Natural killer cell (primary cell): ENCODE measurements around the gene GBF1. TPM values are rescaled to one million over a fixed set of nuclear protein-coding genes. Genes with fewer than 3 reads are reported as not detected.
A peak's percentile ranks its signal among the peaks of the same experiment; 100 is the strongest.

Experiments used
- ATAC-seq, 3 donors: fragments of 150-1000 bp in 2 of 3; fragments of 200-7000 bp in 1 of 3; cut with Tn5 transposase; 1 replicate in 1 of 3; 2 replicates in 2 of 3; pipeline ENCODE4 v1.10.0; 2021; ENCODE audit warnings: mild to moderate bottlenecking in 2 of 3, moderate library complexity in 2 of 3
- DNase-seq, 2 donors: peaks; one replicate each; pipeline versions ENCODE4 v3.0.0 to v3.0.0-alpha.2; 2013 to 2021; ENCODE audit warnings: mixed read lengths in 1 of 2
- H3K27ac ChIP-seq: one replicate; pipeline ENCODE4 v1.5.1; 2013; ENCODE audit warnings: mild to moderate bottlenecking, low read length
- H3K27me3 ChIP-seq: one replicate; pipeline ENCODE4 v1.6.1; 2013; ENCODE audit warnings: low read length; ENCODE audit not compliant: control insufficient read depth, insufficient read depth
- H3K36me3 ChIP-seq: one replicate; pipeline ENCODE4 v1.6.1; 2013; ENCODE audit warnings: low read length; ENCODE audit not compliant: control insufficient read depth, insufficient read depth
- H3K4me1 ChIP-seq: one replicate; pipeline ENCODE4 v1.6.1; 2013; ENCODE audit warnings: low read length; ENCODE audit not compliant: control insufficient read depth, insufficient read depth
- H3K4me3 ChIP-seq: one replicate; pipeline ENCODE4 v1.5.1; 2013; ENCODE audit warnings: low read length
- H3K9me3 ChIP-seq: one replicate; pipeline ENCODE4 v1.6.1; 2013; ENCODE audit warnings: low read length; ENCODE audit not compliant: control insufficient read depth, insufficient read depth
- H3K27ac Mint-ChIP-seq, 2 donors: one replicate each; pipeline ENCODE4 v1.8.0; 2022; ENCODE audit warnings: mild to moderate bottlenecking in 2 of 2, mixed read lengths in 2 of 2, moderate library complexity in 1 of 2
- H3K27me3 Mint-ChIP-seq, 2 donors: one replicate each; pipeline ENCODE4 v1.8.0; 2022; ENCODE audit warnings: low read depth in 2 of 2, mixed read lengths in 2 of 2
- H3K36me3 Mint-ChIP-seq: one replicate; pipeline ENCODE4 v1.8.0; 2022; ENCODE audit warnings: mixed read lengths
- H3K4me1 Mint-ChIP-seq, 2 donors: one replicate each; pipeline ENCODE4 v1.8.0; 2022; ENCODE audit warnings: mixed read lengths in 2 of 2
- H3K4me3 Mint-ChIP-seq: one replicate; pipeline ENCODE4 v1.8.0; 2022; ENCODE audit warnings: mild to moderate bottlenecking, moderate library complexity, mixed read lengths
- H3K9me3 Mint-ChIP-seq, 2 donors: one replicate each; pipeline ENCODE4 v1.8.0; 2022; ENCODE audit warnings: mixed read lengths in 2 of 2
- WGBS: methylation state at CpG from one replicate; pipeline ENCODE4 v1.1.7; 2013; ENCODE audit warnings: missing lambda C conversion rate; ENCODE audit not compliant: insufficient coverage; 5-methylcytosine and 5-hydroxymethylcytosine counted together
- intact Hi-C: fragments of 100-400 bp; cut with micrococcal nuclease; formaldehyde crosslinking; loops from one replicate; pipeline ENCODE4 v1.14.2; 2022
- total RNA-seq, 4 donors: library from RNA; stranded (reverse); fragments of 120-200 nt in 1 of 4; gene quantifications; one replicate each; pipeline versions ENCODE4 v1.2.3 to v1.2.4, GENCODE V29; 2013 to 2022
- TF ChIP-seq, protein P1 (sequence below): fragments of 200-600 bp; IDR thresholded peaks from one replicate; pipeline ENCODE4 v1.8.0; 2022; ENCODE audit warnings: antibody characterized with exemption

GBF1 gene
- total RNA-seq, 3 donors from 2014 or later (not counting 1 experiment from before 2014, with no cell fraction given): 48.2 to 52.5 (median 50.9) TPM

DNA sequence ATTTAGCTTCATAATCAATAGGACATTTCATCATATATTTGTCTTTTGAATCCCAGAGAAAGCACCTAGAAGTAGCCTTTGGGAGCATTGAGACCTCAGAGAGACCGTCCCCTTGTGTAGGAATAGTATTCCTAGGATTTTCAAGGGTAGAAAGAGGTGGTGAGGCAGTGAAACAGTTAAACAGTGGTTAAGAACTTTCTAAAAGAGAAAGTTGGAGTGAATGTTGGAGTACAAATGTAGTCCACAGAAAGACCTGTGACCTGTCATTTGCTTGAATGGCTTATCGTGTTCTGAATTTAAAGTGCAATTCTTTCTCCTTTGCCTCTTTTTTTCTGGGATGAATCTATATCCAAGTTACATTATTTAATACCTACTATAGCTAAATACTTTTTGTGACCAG lies 30.0 kb downstream of the GBF1 start:
- Histone ChIP-seq H3K36me3 (no peaks in the 10 kb centered on the region), H3K9me3 (no peaks in the 10 kb centered on the region), H3K4me1 (peaks cover 6% of the 10 kb centered on the region), H3K27ac (no peak overlapping the region), H3K4me3 (no peak overlapping the region), H3K27me3 (no peaks in the 10 kb centered on the region)
- 91% methylated on average over 2 of the region's 2 CpGs for WGBS
- TF ChIP-seq, protein P1, sequence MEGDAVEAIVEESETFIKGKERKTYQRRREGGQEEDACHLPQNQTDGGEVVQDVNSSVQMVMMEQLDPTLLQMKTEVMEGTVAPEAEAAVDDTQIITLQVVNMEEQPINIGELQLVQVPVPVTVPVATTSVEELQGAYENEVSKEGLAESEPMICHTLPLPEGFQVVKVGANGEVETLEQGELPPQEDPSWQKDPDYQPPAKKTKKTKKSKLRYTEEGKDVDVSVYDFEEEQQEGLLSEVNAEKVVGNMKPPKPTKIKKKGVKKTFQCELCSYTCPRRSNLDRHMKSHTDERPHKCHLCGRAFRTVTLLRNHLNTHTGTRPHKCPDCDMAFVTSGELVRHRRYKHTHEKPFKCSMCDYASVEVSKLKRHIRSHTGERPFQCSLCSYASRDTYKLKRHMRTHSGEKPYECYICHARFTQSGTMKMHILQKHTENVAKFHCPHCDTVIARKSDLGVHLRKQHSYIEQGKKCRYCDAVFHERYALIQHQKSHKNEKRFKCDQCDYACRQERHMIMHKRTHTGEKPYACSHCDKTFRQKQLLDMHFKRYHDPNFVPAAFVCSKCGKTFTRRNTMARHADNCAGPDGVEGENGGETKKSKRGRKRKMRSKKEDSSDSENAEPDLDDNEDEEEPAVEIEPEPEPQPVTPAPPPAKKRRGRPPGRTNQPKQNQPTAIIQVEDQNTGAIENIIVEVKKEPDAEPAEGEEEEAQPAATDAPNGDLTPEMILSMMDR: no peak
- Mint-ChIP-seq H3K4me1 (peaks cover 18 to 26% of the 10 kb centered on the region in 2 donors), H3K4me3 (no peak overlapping the region), H3K9me3 (no peaks in the 10 kb centered on the region), H3K27me3 (no peaks in the 10 kb centered on the region), H3K27ac (no peak overlapping the region), H3K36me3 (no peaks in the 10 kb centered on the region)
- intact Hi-C loops: no loop called here
- ATAC-seq: no peak
- DNase-seq: no peak

DNA sequence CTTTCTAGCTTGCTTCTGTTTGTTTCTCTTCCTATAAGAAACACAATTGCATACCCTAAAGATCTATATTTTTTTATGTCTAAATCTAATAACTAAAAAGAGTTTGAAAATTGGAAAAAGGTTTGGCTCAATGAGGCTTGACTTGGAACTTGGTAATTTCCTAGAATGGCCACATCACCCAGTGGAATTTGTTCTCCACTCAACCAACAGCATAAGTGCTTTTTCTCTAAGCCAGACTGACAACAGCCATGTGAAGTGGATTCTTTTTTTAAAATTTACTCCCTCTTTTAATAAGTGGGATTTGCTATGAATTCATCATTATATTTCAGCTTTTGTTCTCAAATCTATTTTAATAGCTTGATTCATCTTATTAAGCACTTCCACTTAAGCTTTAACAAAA lies 33.8 kb downstream of the GBF1 start:
- intact Hi-C loops: no loop called here
- Histone ChIP-seq H3K9me3 (no peaks in the 10 kb centered on the region), H3K4me3 (no peak overlapping the region), H3K27me3 (no peaks in the 10 kb centered on the region), H3K36me3 (peaks cover 2% of the 10 kb centered on the region), H3K4me1 (no peaks in the 10 kb centered on the region), H3K27ac (no peak overlapping the region)
- H3K27ac Mint-ChIP-seq: no peak overlapping the region
- no peaks in the 10 kb centered on the region for H3K27me3 Mint-ChIP-seq
- H3K36me3 Mint-ChIP-seq: no peaks in the 10 kb centered on the region
- ATAC-seq (no peak), DNase-seq (no peak)
- peaks cover 34 to 35% of the 10 kb centered on the region in 2 donors for H3K4me1 Mint-ChIP-seq
- H3K4me3 Mint-ChIP-seq: no peak overlapping the region
- TF ChIP-seq, protein P1: no peak
- H3K9me3 Mint-ChIP-seq: no peaks in the 10 kb centered on the region

DNA sequence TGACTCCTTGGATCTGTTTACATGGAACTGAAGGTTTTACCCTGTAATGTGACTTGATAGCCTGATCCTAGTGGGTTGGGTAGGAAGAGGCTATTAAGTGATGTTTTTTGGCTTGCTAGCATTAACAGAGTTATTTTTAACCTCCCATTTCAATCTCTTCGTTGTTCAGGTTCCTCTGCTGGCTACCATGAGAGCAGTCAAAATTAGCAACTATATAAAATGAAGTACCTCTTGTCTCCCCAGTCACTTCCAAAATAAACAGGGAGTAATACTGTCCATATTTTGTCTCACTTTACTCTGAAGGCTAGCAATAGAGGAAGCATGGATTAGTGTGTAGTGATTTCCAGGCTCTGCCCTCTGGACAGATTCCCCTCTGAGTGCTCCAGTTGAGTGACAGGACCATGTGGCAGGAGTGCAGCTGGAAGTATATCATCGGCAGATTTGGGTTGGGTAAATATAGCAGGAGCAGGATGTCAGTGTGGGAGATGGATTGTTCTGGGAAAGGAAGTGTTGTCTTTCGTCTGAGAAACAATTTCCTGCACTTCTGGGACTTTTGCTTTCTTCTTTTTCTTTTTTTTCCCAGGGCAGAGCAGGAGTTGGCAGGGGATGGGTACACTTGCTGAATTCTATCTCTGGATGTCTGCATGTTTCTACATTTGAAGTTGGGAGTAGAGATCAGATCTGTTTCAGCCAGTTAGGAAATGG lies 35.2 kb downstream of the GBF1 start:
- Histone ChIP-seq H3K4me3 (no peak overlapping the region), H3K27ac (no peak overlapping the region), H3K9me3 (no peaks in the 10 kb centered on the region), H3K27me3 (no peaks in the 10 kb centered on the region), H3K36me3 (peaks cover 2% of the 10 kb centered on the region), H3K4me1 (no peaks in the 10 kb centered on the region)
- H3K4me1 Mint-ChIP-seq: peaks cover 34 to 50% of the 10 kb centered on the region in 2 donors
- no peaks in the 10 kb centered on the region for H3K9me3 Mint-ChIP-seq
- no peaks in the 10 kb centered on the region for H3K27me3 Mint-ChIP-seq
- H3K27ac Mint-ChIP-seq: peak overlapping the region; percentile 32 to 71
- H3K36me3 Mint-ChIP-seq: no peaks in the 10 kb centered on the region
- TF ChIP-seq, protein P1: no peak
- WGBS: 26% methylated on average over 3 of the region's 3 CpGs
- intact Hi-C loops: no loop called here
- no peak overlapping the region for H3K4me3 Mint-ChIP-seq
- no peak for DNase-seq
- ATAC-seq: no peak

DNA sequence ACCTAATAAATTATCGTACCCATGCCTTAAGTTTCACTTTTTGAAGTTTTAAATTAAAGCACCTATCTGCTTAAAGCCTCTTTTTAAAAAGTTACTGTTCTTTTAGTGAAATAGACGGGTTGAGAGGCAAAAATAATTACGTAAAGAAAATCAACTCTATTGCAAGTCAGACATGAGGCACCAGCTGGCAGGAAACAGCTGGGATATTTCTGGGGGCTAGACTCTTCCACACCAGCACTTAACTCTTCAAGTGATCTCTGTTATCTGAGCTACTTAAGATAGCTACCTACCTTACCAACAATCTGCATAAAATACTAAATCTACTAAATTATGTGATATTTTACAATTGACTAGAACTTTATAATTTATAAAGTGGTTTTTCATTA lies 35.8 kb downstream of the GBF1 start:
- Mint-ChIP-seq H3K4me3 (no peak overlapping the region), H3K27me3 (no peaks in the 10 kb centered on the region), H3K36me3 (no peaks in the 10 kb centered on the region), H3K4me1 (peaks cover 39 to 55% of the 10 kb centered on the region in 2 donors), H3K9me3 (no peaks in the 10 kb centered on the region), H3K27ac (peak overlapping the region; percentile 32 to 71)
- Histone ChIP-seq H3K36me3 (peaks cover 2% of the 10 kb centered on the region), H3K27ac (no peak overlapping the region), H3K27me3 (no peaks in the 10 kb centered on the region), H3K9me3 (no peaks in the 10 kb centered on the region), H3K4me1 (no peaks in the 10 kb centered on the region), H3K4me3 (no peak overlapping the region)
- intact Hi-C loops: no loop called here
- WGBS: 50% methylated on average over 2 of the region's 3 CpGs
- DNase-seq (no peak), ATAC-seq (no peak)
- TF ChIP-seq, protein P1: no peak
